Uterus (tissue), 2 donors: Measurements from ENCODE around the gene TSGA10.

Experiments
- POLR2A ChIP-seq, 2 donors: fragments of 450-650 bp; IDR thresholded peaks; one replicate each; pipeline ENCODE4 v1.6.1; 2016; ENCODE audit warnings: antibody characterized with exemption in 2 of 2, mild to moderate bottlenecking in 1 of 2, moderate library complexity in 1 of 2
- TF ChIP-seq, protein P1 (sequence below), 4 experiments: fragments of 200-600 bp in 2 of 4; fragments of 450-650 bp in 2 of 4; sonication (generic) in 2 of 4; IDR thresholded peaks; one replicate each; pipeline ENCODE4 v1.5.1; 2016 to 2019; ENCODE audit warnings: antibody characterized with exemption in 4 of 4, mild to moderate bottlenecking in 2 of 4, moderate library complexity in 1 of 4

DNA sequence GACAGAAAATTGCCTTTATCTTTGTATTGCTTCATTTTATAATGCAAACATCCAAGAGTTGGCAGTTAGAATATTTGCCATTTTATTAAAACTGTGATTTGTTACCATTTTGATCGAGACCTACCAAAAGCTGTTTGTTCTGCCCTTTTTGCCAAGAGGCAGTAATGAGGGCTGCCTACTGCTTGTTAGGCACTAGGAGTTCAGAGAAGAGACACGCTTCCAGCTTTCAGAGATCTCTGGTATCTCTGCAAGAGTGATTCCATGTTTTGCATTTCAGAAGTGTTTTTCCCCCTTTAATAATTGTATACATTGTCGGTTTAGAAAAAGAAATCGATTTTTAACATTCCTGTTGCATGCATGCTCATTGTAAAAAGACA, 26.9 kb upstream of the TSGA10 start:
- TF ChIP-seq, protein P1, sequence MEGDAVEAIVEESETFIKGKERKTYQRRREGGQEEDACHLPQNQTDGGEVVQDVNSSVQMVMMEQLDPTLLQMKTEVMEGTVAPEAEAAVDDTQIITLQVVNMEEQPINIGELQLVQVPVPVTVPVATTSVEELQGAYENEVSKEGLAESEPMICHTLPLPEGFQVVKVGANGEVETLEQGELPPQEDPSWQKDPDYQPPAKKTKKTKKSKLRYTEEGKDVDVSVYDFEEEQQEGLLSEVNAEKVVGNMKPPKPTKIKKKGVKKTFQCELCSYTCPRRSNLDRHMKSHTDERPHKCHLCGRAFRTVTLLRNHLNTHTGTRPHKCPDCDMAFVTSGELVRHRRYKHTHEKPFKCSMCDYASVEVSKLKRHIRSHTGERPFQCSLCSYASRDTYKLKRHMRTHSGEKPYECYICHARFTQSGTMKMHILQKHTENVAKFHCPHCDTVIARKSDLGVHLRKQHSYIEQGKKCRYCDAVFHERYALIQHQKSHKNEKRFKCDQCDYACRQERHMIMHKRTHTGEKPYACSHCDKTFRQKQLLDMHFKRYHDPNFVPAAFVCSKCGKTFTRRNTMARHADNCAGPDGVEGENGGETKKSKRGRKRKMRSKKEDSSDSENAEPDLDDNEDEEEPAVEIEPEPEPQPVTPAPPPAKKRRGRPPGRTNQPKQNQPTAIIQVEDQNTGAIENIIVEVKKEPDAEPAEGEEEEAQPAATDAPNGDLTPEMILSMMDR (IDR thresholded peaks at IDR 0.05): no peak
- TF ChIP-seq POLR2A (IDR thresholded peaks at IDR 0.05): no peak
